Central memory CD8-positive, alpha-beta T cell (primary cell): ENCODE results near the gene RSKR.
"Not testable (repeated sequence)": the region's sequence is repeated elsewhere in the genome, so short reads cannot be mapped to it uniquely, and the experiment has no call there.

Source experiments
- ATAC-seq: fragments of 150-1000 bp; cut with Tn5 transposase; replicated peaks from 2 replicates; pipeline ENCODE4 v1.10.0; 2022; ENCODE audit warnings: mild to moderate bottlenecking, moderate FRiP score, moderate number of reproducible peaks; ENCODE audit not compliant: poor library complexity, severe bottlenecking; ENCODE audit errors: extremely low read depth
- DNase-seq, 2 donors: peaks; one replicate each; pipeline ENCODE4 v3.0.0; 2021; ENCODE audit warnings: low spot score in 2 of 2
- H3K27ac Mint-ChIP-seq: one replicate; pipeline ENCODE4 v1.8.0; 2022; ENCODE audit warnings: low read depth, mild to moderate bottlenecking, moderate library complexity, mixed read lengths
- H3K27me3 Mint-ChIP-seq: one replicate; pipeline ENCODE4 v1.8.0; 2022; ENCODE audit warnings: mixed read lengths
- H3K36me3 Mint-ChIP-seq: one replicate; pipeline ENCODE4 v1.8.0; 2022; ENCODE audit warnings: mild to moderate bottlenecking, moderate library complexity, mixed read lengths; ENCODE audit not compliant: insufficient read depth
- H3K4me1 Mint-ChIP-seq: one replicate; pipeline ENCODE4 v1.8.0; 2022; ENCODE audit warnings: mixed read lengths
- H3K4me3 Mint-ChIP-seq: one replicate; pipeline ENCODE4 v1.8.0; 2022; ENCODE audit warnings: mild to moderate bottlenecking, moderate library complexity, mixed read lengths
- H3K9me3 Mint-ChIP-seq: one replicate; pipeline ENCODE4 v1.8.0; 2022; ENCODE audit warnings: mixed read lengths

The RSKR gene

DNA sequence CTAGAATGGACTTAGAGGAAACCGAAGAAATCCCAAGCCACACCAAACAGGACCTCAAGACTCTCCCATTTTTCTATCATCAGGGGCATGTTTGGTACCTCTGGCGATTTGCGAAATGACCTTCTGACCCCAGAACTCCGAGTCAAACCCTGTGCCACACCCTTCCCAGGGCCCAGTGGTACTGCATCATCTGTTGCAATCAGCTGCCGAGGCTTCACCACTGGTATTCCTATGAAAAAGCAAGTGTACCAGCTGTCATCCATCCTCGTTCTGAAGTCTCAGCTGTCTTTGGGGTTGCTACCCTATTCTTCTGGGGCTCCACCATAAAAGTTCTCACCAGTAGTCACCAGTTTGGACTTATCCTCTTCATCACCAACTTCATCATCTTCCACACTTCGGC lies 2.3 kb upstream of the RSKR start:
- DNase-seq (no peak), ATAC-seq (no peak)
- Mint-ChIP-seq H3K9me3 (no peaks in the 10 kb centered on the region), H3K4me3 (no peak overlapping the region), H3K27me3 (no peaks in the 10 kb centered on the region), H3K4me1 (no peaks in the 10 kb centered on the region), H3K36me3 (peaks cover 66% of the 10 kb centered on the region), H3K27ac (no peak overlapping the region)

DNA sequence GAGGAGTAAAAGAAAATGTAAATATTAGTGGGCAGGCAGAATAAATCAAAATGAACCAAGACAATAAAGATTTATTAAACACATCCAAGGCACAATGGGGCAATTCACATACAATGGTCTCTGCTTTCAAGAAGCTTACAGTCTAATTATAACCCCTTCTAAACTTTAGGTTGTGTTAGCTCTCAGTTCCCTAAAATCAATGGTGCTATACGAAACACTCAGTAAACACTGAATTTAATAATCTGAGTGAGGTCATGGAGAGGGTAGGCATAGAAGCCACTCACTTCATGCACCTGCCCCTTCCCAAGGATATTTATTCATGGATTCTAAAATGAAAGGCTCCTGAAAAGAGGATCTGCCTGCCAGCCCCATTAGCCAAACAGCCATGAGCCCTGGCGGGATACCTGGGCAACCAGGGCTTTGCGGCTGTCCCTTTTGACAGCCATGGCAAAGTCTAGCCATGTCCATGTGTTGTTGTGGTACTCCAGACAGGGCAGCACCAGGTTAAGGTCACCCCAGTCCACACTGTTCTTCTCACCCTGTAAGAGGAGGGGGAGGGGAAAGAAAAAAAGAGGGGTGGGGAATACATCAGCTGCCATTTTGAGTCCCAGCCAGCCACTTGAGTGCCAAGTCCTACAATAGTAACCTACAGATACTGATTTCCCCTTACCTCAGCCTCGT lies 1.4 kb upstream of the RSKR start:
- Mint-ChIP-seq H3K27me3 (no peaks in the 10 kb centered on the region), H3K4me3 (no peak overlapping the region), H3K27ac (no peak overlapping the region), H3K4me1 (no peaks in the 10 kb centered on the region), H3K36me3 (peaks cover 57% of the 10 kb centered on the region), H3K9me3 (no peaks in the 10 kb centered on the region)
- DNase-seq (no peak), ATAC-seq (no peak)

DNA sequence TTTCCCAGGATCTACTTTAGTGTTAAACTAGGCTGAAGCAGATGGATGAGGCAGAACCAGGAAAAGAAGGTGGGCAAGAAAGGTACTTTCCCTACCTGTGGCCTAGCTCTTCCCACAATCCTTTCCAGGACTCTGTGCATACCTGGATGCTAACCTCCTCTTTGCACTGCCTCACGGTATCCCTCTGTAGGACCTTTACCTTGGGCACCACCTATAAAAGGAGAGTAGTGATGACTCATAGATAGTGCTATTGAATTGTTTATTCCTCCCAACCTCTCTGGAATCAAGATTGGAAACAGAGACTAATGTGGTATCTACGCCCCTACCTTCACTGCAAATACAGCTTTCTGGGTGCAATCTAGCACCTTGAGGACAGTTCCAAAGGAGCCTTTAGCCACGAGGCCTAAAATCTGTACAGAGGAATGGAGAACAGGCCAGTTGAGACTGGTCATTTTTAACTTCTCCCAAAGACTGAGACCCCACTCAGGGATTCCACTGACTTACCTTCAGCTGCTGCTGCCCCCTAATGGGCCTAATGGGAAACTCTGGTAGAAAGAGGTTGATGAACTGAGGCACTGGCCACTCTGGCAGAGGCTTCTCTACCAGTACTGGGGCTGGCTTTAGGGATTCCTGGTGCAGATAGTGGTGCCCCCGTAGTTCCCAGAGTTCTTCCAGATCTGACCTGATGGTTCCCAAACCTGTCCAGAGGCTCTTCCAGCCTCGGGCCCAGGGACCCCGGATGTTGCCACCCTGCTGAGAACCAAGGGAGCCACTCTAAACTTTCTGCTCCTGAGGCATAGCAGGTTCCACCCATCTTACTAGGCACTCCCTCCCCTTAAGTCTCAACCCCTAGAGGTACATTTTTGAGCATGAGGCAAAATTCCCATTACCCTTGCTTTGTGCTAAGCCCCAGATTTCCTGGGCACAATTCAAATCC lies 781 bp downstream of the RSKR start:
- peaks cover 35% of the 10 kb centered on the region for H3K36me3 Mint-ChIP-seq
- DNase-seq (no peak), ATAC-seq (no peak)
- no peak overlapping the region for H3K27ac Mint-ChIP-seq
- H3K27me3 Mint-ChIP-seq, result no peaks in the 10 kb centered on the region
- H3K4me3 Mint-ChIP-seq, result no peak overlapping the region
- H3K4me1 Mint-ChIP-seq, result no peaks in the 10 kb centered on the region
- no peaks in the 10 kb centered on the region for H3K9me3 Mint-ChIP-seq

- Mint-ChIP-seq H3K36me3 (peaks cover 28% of the 10 kb centered on the region), H3K9me3 (no peaks in the 10 kb centered on the region), H3K27me3 (no peaks in the 10 kb centered on the region), H3K4me1 (no peaks in the 10 kb centered on the region), H3K27ac (peak overlapping the region; percentile 47), H3K4me3 (no peak overlapping the region)
- DNase-seq (no peak), ATAC-seq (no peak)
Observed at GRCh38 chr17:28612531-28612930, 1.5 kb downstream of the RSKR start.

GRCh38 chr17:28610376-28610775 lies 3.6 kb downstream of the RSKR start:
- no peaks in the 10 kb centered on the region for H3K27me3 Mint-ChIP-seq
- DNase-seq (no peak), ATAC-seq (no peak)
- no peak overlapping the region for H3K4me3 Mint-ChIP-seq
- H3K4me1 Mint-ChIP-seq, result no peaks in the 10 kb centered on the region
- peak overlapping the region; percentile 4 for H3K27ac Mint-ChIP-seq
- H3K9me3 Mint-ChIP-seq, result no peaks in the 10 kb centered on the region
- peaks cover 10% of the 10 kb centered on the region for H3K36me3 Mint-ChIP-seq

DNA sequence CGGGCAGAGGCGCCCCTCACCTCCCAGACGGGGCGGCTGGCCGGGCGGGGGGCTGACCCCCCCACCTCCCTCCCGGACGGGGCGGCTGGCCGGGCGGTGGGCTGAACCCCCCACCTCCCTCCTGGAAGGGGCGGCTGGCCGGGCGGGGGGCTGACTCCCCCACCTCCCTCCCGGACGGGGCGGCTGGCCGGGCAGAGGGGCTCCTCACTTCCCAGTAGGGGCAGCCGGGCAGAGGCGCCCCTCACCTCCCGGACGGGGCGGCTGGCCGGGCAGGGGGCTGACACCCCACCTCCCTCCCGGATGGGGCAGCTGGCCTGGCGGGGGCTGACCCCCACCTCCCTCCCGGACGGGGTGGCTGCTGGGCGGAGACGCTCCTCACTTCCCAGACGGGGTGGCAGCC lies 10.0 kb downstream of the RSKR start:
- DNase-seq, H3K9me3 Mint-ChIP-seq, H3K4me1 Mint-ChIP-seq, H3K4me3 Mint-ChIP-seq, H3K27me3 Mint-ChIP-seq, H3K27ac Mint-ChIP-seq, ATAC-seq: not testable (repeated sequence)
- peaks cover 10% of the 10 kb centered on the region for H3K36me3 Mint-ChIP-seq

- Mint-ChIP-seq H3K27me3 (no peaks in the 10 kb centered on the region), H3K4me3 (peak overlapping the region; percentile 90), H3K36me3 (peaks cover 14% of the 10 kb centered on the region), H3K27ac (peak overlapping the region; percentile 95), H3K9me3 (no peaks in the 10 kb centered on the region), H3K4me1 (peaks cover 25% of the 10 kb centered on the region)
- peak in 1 of 2 donors; percentile 63 for DNase-seq
- peak; percentile 75 for ATAC-seq
Observed at GRCh38 chr17:28599311-28600184, 14.4 kb downstream of the RSKR start.

GRCh38 chr17:28598799-28599310 lies 15.1 kb downstream of the RSKR start, which contains the start of gene SPAG5:
Gene SPAG5, minus strand, starts transcription at chr17:28599025. Its CDS starts 79 bp downstream, at chr17:28598946.
- peak; percentile 93 to 94 for DNase-seq
- peak within 1 kb of the TSS; percentile 90 for H3K4me3 Mint-ChIP-seq
- ATAC-seq, result peak; percentile 89
- H3K27ac Mint-ChIP-seq, result peak within 1 kb of the TSS; percentile 95
- H3K36me3 Mint-ChIP-seq, result peaks cover 14% of the 10 kb centered on the region
- no peaks in the 10 kb centered on the region for H3K27me3 Mint-ChIP-seq
- peaks cover 25% of the 10 kb centered on the region for H3K4me1 Mint-ChIP-seq
- H3K9me3 Mint-ChIP-seq, result no peaks in the 10 kb centered on the region

- Mint-ChIP-seq H3K36me3 (peaks cover 14% of the 10 kb centered on the region), H3K4me3 (peak overlapping the region; percentile 90), H3K4me1 (peaks cover 25% of the 10 kb centered on the region), H3K27ac (peak overlapping the region; percentile 95), H3K9me3 (no peaks in the 10 kb centered on the region), H3K27me3 (no peaks in the 10 kb centered on the region)
- DNase-seq (no peak), ATAC-seq (no peak)
Observed at GRCh38 chr17:28598389-28598788, 15.6 kb downstream of the RSKR start.

- Mint-ChIP-seq H3K27me3 (no peaks in the 10 kb centered on the region), H3K36me3 (peaks cover 14% of the 10 kb centered on the region), H3K4me3 (peak overlapping the region; percentile 90), H3K4me1 (peaks cover 25% of the 10 kb centered on the region), H3K27ac (peak overlapping the region; percentile 95), H3K9me3 (no peaks in the 10 kb centered on the region)
- ATAC-seq, result no peak
- no peak for DNase-seq
Observed at GRCh38 chr17:28597606-28598383, 16.2 kb downstream of the RSKR start.

GRCh38 chr17:28592260-28592659 lies 21.7 kb downstream of the RSKR start:
- no peak overlapping the region for H3K27ac Mint-ChIP-seq
- H3K36me3 Mint-ChIP-seq, result peaks cover 2% of the 10 kb centered on the region
- peaks cover under 1% of the 10 kb centered on the region for H3K4me1 Mint-ChIP-seq
- H3K27me3 Mint-ChIP-seq, result no peaks in the 10 kb centered on the region
- no peaks in the 10 kb centered on the region for H3K9me3 Mint-ChIP-seq
- DNase-seq, result no peak
- no peak for ATAC-seq
- no peak overlapping the region for H3K4me3 Mint-ChIP-seq
